Endothelial cell (in vitro differentiated cells): ENCODE results near the gene LIPI. TPM values are rescaled to one million over a fixed set of nuclear protein-coding genes. Genes with fewer than 3 reads are reported as not detected.

ENCODE experiments used
- DNase-seq: peaks from one replicate; pipeline ENCODE4 v3.0.0; 2021; ENCODE audit warnings: low spot score
- H3K27ac Mint-ChIP-seq: one replicate; pipeline ENCODE4 v1.8.0; 2021; ENCODE audit warnings: mixed read lengths, inconsistent platforms; ENCODE audit not compliant: unreplicated experiment
- H3K27me3 Mint-ChIP-seq: one replicate; pipeline ENCODE4 v1.8.0; 2021; ENCODE audit warnings: mild to moderate bottlenecking, moderate library complexity, mixed read lengths, inconsistent platforms; ENCODE audit not compliant: unreplicated experiment
- H3K36me3 Mint-ChIP-seq: one replicate; pipeline ENCODE4 v1.8.0; 2021; ENCODE audit warnings: mild to moderate bottlenecking, low read depth, mixed read lengths, inconsistent platforms; ENCODE audit not compliant: unreplicated experiment
- H3K4me1 Mint-ChIP-seq: one replicate; pipeline ENCODE4 v1.8.0; 2021; ENCODE audit warnings: mild to moderate bottlenecking, mixed read lengths, inconsistent platforms; ENCODE audit not compliant: unreplicated experiment
- H3K4me3 Mint-ChIP-seq: one replicate; pipeline ENCODE4 v1.8.0; 2021; ENCODE audit warnings: mild to moderate bottlenecking, mixed read lengths, inconsistent platforms; ENCODE audit not compliant: unreplicated experiment
- H3K9me3 Mint-ChIP-seq: one replicate; pipeline ENCODE4 v1.8.0; 2021; ENCODE audit warnings: mixed read lengths, inconsistent platforms; ENCODE audit not compliant: unreplicated experiment
- CTCF ChIP-seq: fragments of 200-600 bp; sonication (generic); IDR thresholded peaks from one replicate; pipeline ENCODE4 v1.5.0; 2021; ENCODE audit warnings: antibody characterized with exemption; ENCODE audit not compliant: unreplicated experiment
- total RNA-seq: library from RNA; stranded (reverse); fragmentation: NEBNext Ultra II Directional; extraction: Animal tissue kit (Norgen Biotek cat#: 25700); gene quantifications from one replicate; pipeline ENCODE4 v1.2.1, GENCODE V29; 2021; ENCODE audit not compliant: unreplicated experiment

LIPI gene
- total RNA-seq, 1 donor from 2014 or later = not detected

GRCh38 chr21:14073615-14074014 is 137.1 kb downstream of the LIPI start:
- Mint-ChIP-seq H3K27ac (no peak overlapping the region), H3K27me3 (peaks cover 11% of the 10 kb centered on the region), H3K4me1 (no peaks in the 10 kb centered on the region), H3K9me3 (no peaks in the 10 kb centered on the region), H3K4me3 (no peak overlapping the region), H3K36me3 (no peaks in the 10 kb centered on the region)
- no peak for DNase-seq
- no peak for TF ChIP-seq CTCF

GRCh38 chr21:14072761-14073535 is 137.8 kb downstream of the LIPI start:
- Mint-ChIP-seq H3K4me1 (no peaks in the 10 kb centered on the region), H3K27ac (no peak overlapping the region), H3K4me3 (no peak overlapping the region), H3K36me3 (no peaks in the 10 kb centered on the region), H3K9me3 (no peaks in the 10 kb centered on the region), H3K27me3 (peaks cover 11% of the 10 kb centered on the region)
- no peak for TF ChIP-seq CTCF
- DNase-seq = no peak

GRCh38 chr21:14071902-14072734 is 138.6 kb downstream of the LIPI start:
- Mint-ChIP-seq H3K9me3 (no peaks in the 10 kb centered on the region), H3K4me3 (no peak overlapping the region), H3K36me3 (no peaks in the 10 kb centered on the region), H3K4me1 (no peaks in the 10 kb centered on the region), H3K27ac (no peak overlapping the region), H3K27me3 (peaks cover 11% of the 10 kb centered on the region)
- DNase-seq = no peak
- TF ChIP-seq CTCF = no peak

GRCh38 chr21:14070968-14071367 is 139.8 kb downstream of the LIPI start:
- Mint-ChIP-seq H3K27me3 (peaks cover 11% of the 10 kb centered on the region), H3K4me3 (no peak overlapping the region), H3K4me1 (no peaks in the 10 kb centered on the region), H3K9me3 (no peaks in the 10 kb centered on the region), H3K36me3 (no peaks in the 10 kb centered on the region), H3K27ac (no peak overlapping the region)
- DNase-seq = no peak
- TF ChIP-seq CTCF = no peak
